SH-SY5Y (cell line): ENCODE measurements around the gene ZNF79.

ENCODE experiments used
- GATA2 ChIP-seq: IDR thresholded peaks from 2 replicates; pipeline ENCODE4 v1.6.1; 2011; ENCODE audit warnings: mild to moderate bottlenecking, low read depth, low read length
- GATA3 ChIP-seq: IDR thresholded peaks from 2 replicates; pipeline ENCODE4 v1.6.1; 2011; ENCODE audit warnings: low read depth, mild to moderate bottlenecking, low read length, moderate library complexity

The ZNF79 gene

DNA sequence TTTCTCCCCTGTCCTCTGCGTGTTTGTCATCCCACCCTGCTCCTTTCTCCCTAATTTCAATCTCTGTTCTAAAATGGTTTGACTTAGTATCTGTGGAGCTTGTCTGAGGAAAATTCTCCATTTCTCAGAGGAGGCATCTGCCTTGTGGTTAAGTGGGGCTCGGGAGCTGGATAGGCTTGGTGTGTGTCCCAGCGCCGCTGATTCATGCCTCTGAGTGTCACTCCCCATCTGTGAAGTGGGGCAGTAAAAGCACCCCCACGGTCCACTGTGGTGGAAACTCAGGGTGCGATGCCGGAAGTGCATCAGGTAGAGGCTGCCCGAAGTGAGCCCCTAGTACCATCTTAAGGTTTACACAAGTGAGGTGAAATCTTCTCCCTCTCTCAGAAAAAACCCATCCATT lies 64.8 kb downstream of the ZNF79 start:
- TF ChIP-seq GATA3 (no peak), GATA2 (no peak)

DNA sequence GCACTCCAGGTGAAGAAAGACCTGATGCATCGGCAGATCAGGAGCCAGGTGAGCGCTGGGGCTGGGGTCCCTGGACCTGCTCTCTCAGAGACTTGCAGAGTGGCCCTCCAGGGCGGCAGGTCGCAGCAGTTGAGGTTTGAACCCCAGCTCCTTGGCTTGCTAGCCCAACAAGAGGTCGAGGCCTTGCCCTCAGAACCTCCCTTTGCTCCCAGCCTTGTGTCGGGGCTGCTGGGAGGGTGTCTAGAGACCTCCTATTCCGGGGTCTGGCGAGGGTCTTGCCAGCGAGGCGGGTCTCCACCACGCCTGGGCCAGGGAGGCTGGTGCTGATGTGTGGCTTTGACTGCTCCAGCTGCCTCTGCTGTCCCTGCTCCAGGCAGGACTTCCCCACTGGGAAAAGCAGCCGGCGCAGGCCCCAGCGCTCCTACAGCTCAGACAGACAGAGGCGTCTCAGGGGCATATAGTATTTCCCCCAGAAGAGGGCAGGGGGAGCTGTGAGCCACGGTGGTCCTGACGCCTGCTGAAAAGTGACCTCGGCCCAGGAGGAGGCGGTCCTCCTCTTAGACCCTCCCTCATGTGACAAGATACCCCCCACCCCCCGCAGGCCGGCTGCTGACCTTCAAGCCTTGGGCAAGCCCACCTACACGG lies 65.4 kb downstream of the ZNF79 start:
- TF ChIP-seq GATA2, result no peak
- TF ChIP-seq GATA3, result no peak

GRCh38 chr9:127490535-127491230 lies 66.5 kb downstream of the ZNF79 start:
- TF ChIP-seq GATA3 (no peak), GATA2 (no peak)

DNA sequence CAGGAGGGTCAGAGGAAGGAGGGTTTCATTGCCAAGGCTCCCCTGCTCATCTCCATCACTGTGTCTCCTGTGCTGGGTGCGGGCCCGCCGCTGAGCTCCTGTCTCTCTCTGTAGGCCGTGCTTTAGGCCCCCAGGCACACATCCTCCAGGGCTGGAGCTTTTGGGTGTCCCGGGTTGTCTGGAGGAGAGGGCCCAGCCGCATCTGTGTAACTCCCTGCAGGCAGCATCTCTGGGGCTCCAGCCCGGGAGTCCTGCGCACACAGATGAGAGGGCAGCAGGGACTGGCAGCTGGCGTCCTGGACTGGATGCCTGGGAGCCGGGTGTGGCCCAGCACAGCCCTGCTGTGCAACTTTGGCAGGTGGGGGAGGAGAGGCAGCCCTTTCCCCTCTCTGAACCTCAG lies 67.3 kb downstream of the ZNF79 start:
- no peak for TF ChIP-seq GATA3

DNA sequence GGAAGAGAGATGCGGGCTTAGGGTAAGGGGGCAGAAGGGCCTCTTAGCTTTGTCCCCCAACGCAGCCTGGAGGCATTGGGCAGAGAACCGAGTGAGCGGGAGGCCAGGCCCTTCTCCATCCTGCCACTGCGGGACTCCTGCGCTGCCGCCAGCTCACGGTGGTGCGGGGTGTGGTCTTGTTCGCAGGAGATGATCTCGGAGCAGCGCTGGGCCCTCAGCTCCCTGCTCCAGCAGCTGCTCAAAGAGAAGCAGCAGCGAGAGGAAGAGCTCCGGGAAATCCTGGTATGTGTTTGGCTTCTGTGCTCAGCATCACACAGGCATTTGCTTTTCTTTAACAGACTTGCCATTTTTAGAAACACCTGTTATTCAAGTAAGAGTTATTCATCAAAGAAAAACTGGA lies 68.4 kb downstream of the ZNF79 start:
- no peak for TF ChIP-seq GATA2
- no peak for TF ChIP-seq GATA3

GRCh38 chr9:127493592-127494303 lies 69.6 kb downstream of the ZNF79 start:
- no peak for TF ChIP-seq GATA2
- TF ChIP-seq GATA3, result no peak

DNA sequence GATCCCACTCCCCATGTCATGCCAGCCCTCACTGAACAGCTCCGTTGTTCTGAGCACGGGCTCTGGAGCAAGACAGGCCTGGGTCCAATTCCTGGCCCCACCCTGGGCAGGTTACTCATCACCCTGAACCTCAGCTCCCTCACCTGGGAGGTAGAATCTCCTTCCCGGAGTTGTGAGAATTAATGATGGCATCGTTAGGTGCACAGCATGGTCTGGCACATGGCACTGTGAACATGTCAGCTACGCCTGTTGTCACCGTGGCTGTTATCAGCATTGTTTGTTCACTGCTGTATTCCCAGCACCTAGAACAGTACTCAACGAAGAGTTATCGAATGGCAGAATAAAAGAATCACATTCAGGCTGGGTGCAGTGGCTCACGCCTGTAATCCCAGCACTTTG lies 70.1 kb downstream of the ZNF79 start:
- TF ChIP-seq GATA2, result no peak
- TF ChIP-seq GATA3, result no peak
